DND-41 (cell line): ENCODE measurements around the gene GJD3.

ENCODE experiments used
- ATAC-seq: fragments of 200-7000 bp; cut with Tn5 transposase; 3 replicates; pipeline ENCODE4 v1.9.1; 2021; ENCODE audit warnings: low read depth; ENCODE audit not compliant: insufficient read depth
- DNase-seq: peaks from one replicate; pipeline ENCODE4 v3.0.0-alpha.2; 2020
- H2AFZ ChIP-seq: 2 replicates; pipeline ENCODE4 v1.6.0; 2012; ENCODE audit warnings: low read depth, low read length
- H3K27ac ChIP-seq: 2 replicates; pipeline ENCODE4 v1.5.1; 2012; ENCODE audit warnings: low read length, inconsistent platforms
- H3K27me3 ChIP-seq: fragments of 200-600 bp; sonication (generic); 2 replicates; pipeline ENCODE4 v1.6.0; 2012; ENCODE audit warnings: low read length, mild to moderate bottlenecking, inconsistent platforms; ENCODE audit not compliant: insufficient read depth, poor library complexity
- H3K36me3 ChIP-seq: 2 replicates; pipeline ENCODE4 v1.5.1; 2012; ENCODE audit warnings: low read length, inconsistent platforms; ENCODE audit not compliant: insufficient read depth
- H3K4me1 ChIP-seq: 2 replicates; pipeline ENCODE4 v1.5.1; 2012; ENCODE audit warnings: mild to moderate bottlenecking, low read length; ENCODE audit not compliant: insufficient read depth
- H3K4me2 ChIP-seq: 2 replicates; pipeline ENCODE4 v1.6.0; 2012; ENCODE audit warnings: mild to moderate bottlenecking, moderate library complexity, low read length, inconsistent platforms; ENCODE audit not compliant: insufficient read depth
- H3K4me3 ChIP-seq, 2 experiments: fragments of 200-600 bp in 1 of 2; shearing (Covaris generic) in 1 of 2; 2 replicates each; pipeline ENCODE4 v1.5.1; 2012 to 2016; ENCODE audit warnings: inconsistent platforms in 2 of 2, low read length in 2 of 2, mild to moderate bottlenecking in 2 of 2, low read depth in 1 of 2, moderate library complexity in 1 of 2
- H3K79me2 ChIP-seq: 2 replicates; pipeline ENCODE4 v1.6.0; 2012; ENCODE audit warnings: low read length, inconsistent platforms; ENCODE audit not compliant: insufficient read depth
- H3K9ac ChIP-seq: 2 replicates; pipeline ENCODE4 v1.6.0; 2012; ENCODE audit warnings: low read depth, mild to moderate bottlenecking, inconsistent platforms, low read length, moderate library complexity
- H3K9me3 ChIP-seq: 2 replicates; pipeline ENCODE4 v1.5.1; 2012; ENCODE audit warnings: low read length, moderate library complexity, mild to moderate bottlenecking, inconsistent platforms; ENCODE audit not compliant: insufficient read depth, severe bottlenecking
- H4K20me1 ChIP-seq: 2 replicates; pipeline ENCODE4 v1.6.0; 2012; ENCODE audit warnings: low read length; ENCODE audit not compliant: insufficient read depth
- CTCF ChIP-seq: IDR thresholded peaks from 2 replicates; pipeline ENCODE4 v1.5.1; 2012; ENCODE audit warnings: borderline replicate concordance, low read length, moderate library complexity, mild to moderate bottlenecking; ENCODE audit not compliant: poor library complexity, severe bottlenecking; ENCODE audit errors: extremely low read depth
- EZH2 ChIP-seq: IDR thresholded peaks from 3 replicates; pipeline ENCODE4 v1.6.1; 2012; ENCODE audit warnings: borderline replicate concordance, low read depth, mild to moderate bottlenecking, moderate library complexity, low read length, inconsistent platforms; ENCODE audit not compliant: severe bottlenecking

Gene GJD3

GRCh38 chr17:40345161-40345993 is 19.2 kb downstream of the GJD3 start:
- no peak overlapping the region for H3K4me3 ChIP-seq
- H3K36me3 ChIP-seq, result no peaks in the 10 kb centered on the region
- ATAC-seq, result no peak; the same call in 2 of the 3 replicates
- H3K9me3 ChIP-seq, result no peaks in the 10 kb centered on the region
- no peaks in the 10 kb centered on the region for H3K4me1 ChIP-seq
- DNase-seq, result no peak
- no peak overlapping the region for H2AFZ ChIP-seq
- no peaks in the 10 kb centered on the region for H3K79me2 ChIP-seq
- peaks cover 11% of the 10 kb centered on the region; the same call in 1 of the 2 replicates for H4K20me1 ChIP-seq
- H3K27me3 ChIP-seq, result no peaks in the 10 kb centered on the region
- H3K9ac ChIP-seq, result no peak overlapping the region
- TF ChIP-seq CTCF (no peak), EZH2 (no peak)
- H3K4me2 ChIP-seq, result no peak overlapping the region
- no peak overlapping the region for H3K27ac ChIP-seq

GRCh38 chr17:40344421-40345160 is 19.9 kb downstream of the GJD3 start:
- Histone ChIP-seq H3K4me1 (no peaks in the 10 kb centered on the region), H3K27me3 (no peaks in the 10 kb centered on the region), H3K9me3 (no peaks in the 10 kb centered on the region), H3K4me2 (no peak overlapping the region), H3K36me3 (no peaks in the 10 kb centered on the region), H4K20me1 (peaks cover 11% of the 10 kb centered on the region; the same call in 1 of the 2 replicates), H3K27ac (no peak overlapping the region), H3K9ac (no peak overlapping the region), H3K4me3 (no peak overlapping the region), H2AFZ (no peak overlapping the region), H3K79me2 (no peaks in the 10 kb centered on the region)
- TF ChIP-seq CTCF, result no peak
- TF ChIP-seq EZH2, result no peak
- DNase-seq, result no peak
- ATAC-seq, result no peak

GRCh38 chr17:40343219-40344119 is 21.1 kb downstream of the GJD3 start:
- Histone ChIP-seq H3K27ac (no peak overlapping the region), H3K4me3 (no peak overlapping the region), H3K9ac (no peak overlapping the region)

More at GRCh38 chr17:40343219-40344119, 21.1 kb downstream of the GJD3 start:
- Histone ChIP-seq H2AFZ (no peak overlapping the region), H4K20me1 (peaks cover 11% of the 10 kb centered on the region), H3K79me2 (no peaks in the 10 kb centered on the region), H3K4me2 (no peak overlapping the region), H3K27me3 (no peaks in the 10 kb centered on the region), H3K9me3 (no peaks in the 10 kb centered on the region), H3K36me3 (no peaks in the 10 kb centered on the region), H3K4me1 (peaks cover 3% of the 10 kb centered on the region; the same call in 1 of the 2 replicates)
- DNase-seq, result no peak
- no peak for TF ChIP-seq EZH2
- TF ChIP-seq CTCF, result no peak
- no peak for ATAC-seq
